MM.1S (cell line): Measurements from ENCODE around the gene MPI.

Experiments used
- DNase-seq: peaks from one replicate; pipeline ENCODE4 v3.0.0-alpha.2; 2015
- H2AFZ ChIP-seq: fragments of 300-600 bp; sonication (generic); 2 replicates; pipeline ENCODE4 v1.6.0; 2016; ENCODE audit warnings: antibody characterized with exemption, low read length
- H3F3A ChIP-seq: fragments of 300-600 bp; sonication (generic); 2 replicates; pipeline ENCODE4 v1.6.1; 2016; ENCODE audit warnings: mild to moderate bottlenecking, antibody characterized with exemption, low read length, moderate library complexity, mixed read lengths; ENCODE audit not compliant: insufficient read depth
- H3K27ac ChIP-seq: fragments of 300-600 bp; sonication (generic); 2 replicates; pipeline ENCODE4 v1.5.1; 2016; ENCODE audit warnings: mild to moderate bottlenecking, low read length
- H3K27me3 ChIP-seq: fragments of 300-600 bp; sonication (generic); replicated peaks from 2 replicates; pipeline ENCODE4 v1.6.0; 2016; ENCODE audit warnings: low read length; ENCODE audit not compliant: insufficient read depth
- H3K36me3 ChIP-seq: fragments of 300-600 bp; sonication (generic); replicated peaks from 2 replicates; pipeline ENCODE4 v1.6.1; 2016; ENCODE audit warnings: mild to moderate bottlenecking, low read length, mixed read lengths; ENCODE audit not compliant: insufficient read depth
- H3K4me1 ChIP-seq: fragments of 300-600 bp; sonication (generic); 2 replicates; pipeline ENCODE4 v1.6.1; 2016; ENCODE audit warnings: low read length, mixed read lengths
- H3K4me2 ChIP-seq: fragments of 300-600 bp; sonication (generic); 2 replicates; pipeline ENCODE4 v1.6.0; 2016; ENCODE audit warnings: low read depth, low read length
- H3K4me3 ChIP-seq: fragments of 300-600 bp; sonication (generic); 2 replicates; pipeline ENCODE4 v1.5.1; 2016; ENCODE audit warnings: low read length, mixed read lengths
- H3K79me2 ChIP-seq: fragments of 300-600 bp; sonication (generic); 2 replicates; pipeline ENCODE4 v1.6.1; 2016; ENCODE audit warnings: mixed run types, low read length, mixed read lengths
- H3K9ac ChIP-seq: fragments of 300-600 bp; sonication (generic); 2 replicates; pipeline ENCODE4 v1.6.1; 2016; ENCODE audit warnings: low read length, mixed read lengths
- H3K9me2 ChIP-seq: fragments of 300-600 bp; sonication (generic); replicated peaks from 2 replicates; pipeline ENCODE4 v1.6.1; 2016; ENCODE audit warnings: mild to moderate bottlenecking, low read length, mixed read lengths; ENCODE audit not compliant: insufficient read depth
- H3K9me3 ChIP-seq: fragments of 300-600 bp; sonication (generic); replicated peaks from 2 replicates; pipeline ENCODE4 v1.6.1; 2016; ENCODE audit warnings: mild to moderate bottlenecking, low read length, mixed read lengths; ENCODE audit not compliant: insufficient read depth
- H4K20me1 ChIP-seq: fragments of 300-600 bp; sonication (generic); 2 replicates; pipeline ENCODE4 v1.6.1; 2016; ENCODE audit warnings: mild to moderate bottlenecking, low read length, moderate library complexity, mixed read lengths; ENCODE audit not compliant: insufficient read depth
- EZH2 ChIP-seq: fragments of 300-600 bp; sonication (generic); optimal IDR thresholded peaks from 2 replicates; pipeline ENCODE3; 2017; ENCODE audit warnings: low read depth, mild to moderate bottlenecking, antibody characterized with exemption, low read length, mixed read lengths
- EZH2phosphoT487 ChIP-seq: fragments of 300-600 bp; sonication (generic); IDR thresholded peaks from 2 replicates; pipeline ENCODE4 v1.6.1; 2018; ENCODE audit warnings: antibody characterized with exemption, low read length
- TF ChIP-seq, protein P1 (sequence below): fragments of 300-600 bp; sonication (generic); IDR thresholded peaks from 2 replicates; pipeline ENCODE4 v1.5.1; 2016; ENCODE audit warnings: antibody characterized with exemption, low read length, mixed read lengths

Gene MPI

DNA sequence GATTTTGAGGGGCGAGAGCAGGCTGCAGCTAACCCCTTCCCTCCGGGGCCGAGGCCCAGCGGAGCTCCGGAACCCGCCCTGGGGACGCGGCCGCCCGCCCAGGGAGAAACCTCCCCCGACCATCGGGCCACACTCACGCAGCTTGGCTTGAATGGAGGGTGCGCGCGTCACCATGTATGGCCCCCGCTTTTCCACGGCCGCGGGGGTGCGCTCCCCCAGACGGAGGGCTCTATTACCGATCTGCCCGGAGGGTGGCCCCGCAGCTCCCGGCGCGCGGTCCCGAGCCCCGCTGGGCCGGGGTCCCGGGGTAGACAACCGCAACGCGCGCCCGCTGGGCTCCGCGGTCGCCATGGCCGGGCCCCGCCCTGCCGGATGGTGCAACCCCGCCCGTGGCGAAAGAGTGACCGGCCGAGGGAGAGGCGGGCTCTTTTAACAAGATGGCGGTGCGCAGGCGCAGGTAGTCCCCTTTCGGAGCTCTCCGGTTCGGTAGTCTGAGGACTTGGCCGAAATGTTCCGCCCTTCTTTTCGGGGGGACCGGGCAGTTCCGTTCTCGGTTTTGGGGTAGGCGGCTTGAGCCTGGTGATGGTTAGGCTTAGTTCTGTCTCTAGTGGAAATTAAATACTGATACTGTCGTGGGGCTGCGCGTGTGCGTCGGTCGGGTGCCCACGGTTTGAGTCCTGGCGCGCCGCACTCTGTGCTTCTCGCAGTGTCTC lies 16.8 kb downstream of the MPI start, which contains the start of gene FAM219B:
Gene FAM219B, minus strand, starts transcription at position 402 of the 713 bp plus-strand sequence. Its CDS starts 51 bp downstream, at position 351.
- peak; percentile 91 for DNase-seq
- Histone ChIP-seq H2AFZ (peak within 1 kb of the TSS; percentile 95), H3K9me3 (no peaks in the 10 kb centered on the region), H3K79me2 (peaks cover 26% of the 10 kb centered on the region), H3K27ac (peak within 1 kb of the TSS; percentile 53; the same call in 1 of the 2 replicates), H3F3A (peaks cover 29% of the 10 kb centered on the region; the same call in 1 of the 2 replicates), H3K4me1 (no peaks in the 10 kb centered on the region), H3K9ac (peak within 1 kb of the TSS; percentile 77), H3K27me3 (no peaks in the 10 kb centered on the region), H3K36me3 (peaks cover 3% of the 10 kb centered on the region; the same call in 1 of the 2 replicates), H3K4me2 (peak within 1 kb of the TSS; percentile 87), H3K9me2 (no peaks in the 10 kb centered on the region), H4K20me1 (no peaks in the 10 kb centered on the region), H3K4me3 (peak within 1 kb of the TSS; percentile 92)
- no peak for TF ChIP-seq EZH2phosphoT487
- TF ChIP-seq, protein P1, sequence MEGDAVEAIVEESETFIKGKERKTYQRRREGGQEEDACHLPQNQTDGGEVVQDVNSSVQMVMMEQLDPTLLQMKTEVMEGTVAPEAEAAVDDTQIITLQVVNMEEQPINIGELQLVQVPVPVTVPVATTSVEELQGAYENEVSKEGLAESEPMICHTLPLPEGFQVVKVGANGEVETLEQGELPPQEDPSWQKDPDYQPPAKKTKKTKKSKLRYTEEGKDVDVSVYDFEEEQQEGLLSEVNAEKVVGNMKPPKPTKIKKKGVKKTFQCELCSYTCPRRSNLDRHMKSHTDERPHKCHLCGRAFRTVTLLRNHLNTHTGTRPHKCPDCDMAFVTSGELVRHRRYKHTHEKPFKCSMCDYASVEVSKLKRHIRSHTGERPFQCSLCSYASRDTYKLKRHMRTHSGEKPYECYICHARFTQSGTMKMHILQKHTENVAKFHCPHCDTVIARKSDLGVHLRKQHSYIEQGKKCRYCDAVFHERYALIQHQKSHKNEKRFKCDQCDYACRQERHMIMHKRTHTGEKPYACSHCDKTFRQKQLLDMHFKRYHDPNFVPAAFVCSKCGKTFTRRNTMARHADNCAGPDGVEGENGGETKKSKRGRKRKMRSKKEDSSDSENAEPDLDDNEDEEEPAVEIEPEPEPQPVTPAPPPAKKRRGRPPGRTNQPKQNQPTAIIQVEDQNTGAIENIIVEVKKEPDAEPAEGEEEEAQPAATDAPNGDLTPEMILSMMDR, result no peak
- no peak for TF ChIP-seq EZH2

DNA sequence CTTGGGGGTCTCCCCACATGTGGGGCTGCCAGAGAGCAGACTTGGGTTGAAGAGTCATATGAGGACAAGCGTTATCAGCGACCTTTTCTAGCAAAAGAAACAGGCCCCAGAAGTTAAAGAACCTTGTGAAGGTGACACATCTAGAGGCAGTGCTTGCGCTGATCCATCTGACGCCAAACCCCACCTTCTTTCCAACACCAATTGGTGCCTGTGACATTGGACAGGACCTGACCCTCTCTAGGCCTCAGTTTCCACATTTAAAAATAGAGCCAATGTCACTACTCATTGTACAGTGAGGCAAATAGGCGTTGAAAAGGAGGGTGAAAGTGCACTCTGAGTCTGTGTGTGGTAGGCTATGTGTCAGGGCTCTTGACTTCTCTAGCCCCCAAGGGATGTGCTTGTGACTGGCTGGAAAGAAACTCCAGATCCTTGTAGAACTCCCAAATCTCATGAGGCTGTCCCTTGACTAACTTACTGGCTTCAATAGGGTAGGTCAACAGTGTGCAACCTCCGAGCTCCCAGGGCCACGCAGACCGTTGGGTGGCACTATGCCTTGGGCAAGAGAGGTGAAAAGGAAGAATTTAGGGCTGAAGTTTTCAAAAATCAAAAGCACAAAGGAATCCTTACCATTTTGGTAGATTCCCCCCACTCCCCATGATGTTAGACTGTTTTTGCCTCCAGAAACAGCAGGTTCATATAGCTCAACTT lies 17.5 kb downstream of the MPI start:
- Histone ChIP-seq H3K79me2 (peaks cover 26% of the 10 kb centered on the region), H3F3A (peaks cover 23% of the 10 kb centered on the region; the same call in 1 of the 2 replicates), H3K9me3 (no peaks in the 10 kb centered on the region), H3K9ac (peak overlapping the region; percentile 77), H4K20me1 (no peaks in the 10 kb centered on the region), H3K27me3 (no peaks in the 10 kb centered on the region), H3K27ac (peak overlapping the region; percentile 32; the same call in 1 of the 2 replicates), H3K36me3 (peaks cover 3% of the 10 kb centered on the region; the same call in 1 of the 2 replicates), H2AFZ (peak overlapping the region; percentile 95), H3K4me1 (no peaks in the 10 kb centered on the region), H3K4me3 (peak overlapping the region; percentile 92), H3K4me2 (peak overlapping the region; percentile 87), H3K9me2 (no peaks in the 10 kb centered on the region)
- TF ChIP-seq, protein P1, result no peak
- no peak for TF ChIP-seq EZH2phosphoT487
- no peak for TF ChIP-seq EZH2
- no peak for DNase-seq

DNA sequence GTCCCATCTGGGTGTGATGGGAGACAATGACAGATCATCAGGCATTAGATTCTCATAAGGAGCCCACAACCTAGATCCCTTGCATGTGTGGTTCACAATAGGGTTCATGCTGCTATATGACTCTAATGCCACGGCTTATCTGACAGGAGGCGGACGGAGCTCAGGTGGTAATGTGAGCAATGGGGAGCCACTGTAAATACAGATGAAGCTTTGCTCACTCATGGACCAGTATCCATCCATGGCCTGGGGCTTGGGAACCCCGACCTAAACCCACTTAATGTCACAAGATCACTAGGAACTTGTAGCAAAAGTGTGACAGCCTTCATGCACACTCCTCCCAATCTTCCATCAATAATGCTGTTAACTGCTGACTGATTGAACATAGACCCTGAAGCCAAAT lies 18.8 kb downstream of the MPI start:
- H3K79me2 ChIP-seq, result peaks cover 25% of the 10 kb centered on the region
- no peak for DNase-seq
- no peaks in the 10 kb centered on the region for H3K9me3 ChIP-seq
- no peak overlapping the region for H3K4me2 ChIP-seq
- H2AFZ ChIP-seq, result no peak overlapping the region
- no peak overlapping the region for H3K4me3 ChIP-seq
- no peak overlapping the region for H3K9ac ChIP-seq
- TF ChIP-seq, protein P1, result no peak
- TF ChIP-seq EZH2, result no peak
- no peak for TF ChIP-seq EZH2phosphoT487
- H3K4me1 ChIP-seq, result no peaks in the 10 kb centered on the region
- H3K9me2 ChIP-seq, result no peaks in the 10 kb centered on the region
- no peak overlapping the region for H3K27ac ChIP-seq
- no peaks in the 10 kb centered on the region for H3K27me3 ChIP-seq
- no peaks in the 10 kb centered on the region for H4K20me1 ChIP-seq
- peaks cover 6% of the 10 kb centered on the region; the same call in 1 of the 2 replicates for H3K36me3 ChIP-seq
- peaks cover 23% of the 10 kb centered on the region; the same call in 1 of the 2 replicates for H3F3A ChIP-seq
